GM21737 (cell line): Measurements from ENCODE around the gene UNC5C.

Experiments
- ATAC-seq: cut with Tn5 transposase; IDR thresholded peaks from one replicate; pipeline ENCODE4 v1.9.1; 2021; ENCODE audit warnings: mild to moderate bottlenecking, moderate library complexity; ENCODE audit not compliant: unreplicated experiment

The UNC5C gene

GRCh38 chr4:95524184-95524583 is 24.6 kb downstream of the UNC5C start:
- no peak for ATAC-seq

GRCh38 chr4:95522682-95523530 is 25.9 kb downstream of the UNC5C start:
- no peak for ATAC-seq

- no peak for ATAC-seq
Observed at GRCh38 chr4:95517576-95518345, 31.0 kb downstream of the UNC5C start.

GRCh38 chr4:95516528-95517017 is 32.2 kb downstream of the UNC5C start:
- no peak for ATAC-seq

- ATAC-seq: no peak
Observed at GRCh38 chr4:95515589-95515988, 33.2 kb downstream of the UNC5C start.

GRCh38 chr4:95513022-95513421 is 35.8 kb downstream of the UNC5C start:
- ATAC-seq: no peak

- ATAC-seq: no peak
Observed at GRCh38 chr4:95511477-95511876, 37.3 kb downstream of the UNC5C start.

GRCh38 chr4:95510877-95511276 is 37.9 kb downstream of the UNC5C start:
- no peak for ATAC-seq

GRCh38 chr4:95510145-95510544 is 38.6 kb downstream of the UNC5C start:
- no peak for ATAC-seq

GRCh38 chr4:95508421-95508820 is 40.4 kb downstream of the UNC5C start:
- no peak for ATAC-seq

GRCh38 chr4:95507561-95507960 is 41.2 kb downstream of the UNC5C start:
- ATAC-seq: no peak

GRCh38 chr4:95507147-95507546 is 41.6 kb downstream of the UNC5C start:
- no peak for ATAC-seq

GRCh38 chr4:95506264-95506663 is 42.5 kb downstream of the UNC5C start:
- no peak for ATAC-seq

- ATAC-seq: no peak
Observed at GRCh38 chr4:95505799-95506198, 43.0 kb downstream of the UNC5C start.

- ATAC-seq: no peak
Observed at GRCh38 chr4:95505151-95505550, 43.6 kb downstream of the UNC5C start.

- no peak for ATAC-seq
Observed at GRCh38 chr4:95504501-95504900, 44.3 kb downstream of the UNC5C start.

GRCh38 chr4:95500361-95500760 is 48.4 kb downstream of the UNC5C start:
- ATAC-seq: no peak

GRCh38 chr4:95499291-95499696 is 49.5 kb downstream of the UNC5C start:
- no peak for ATAC-seq

GRCh38 chr4:95494186-95494585 is 54.6 kb downstream of the UNC5C start:
- ATAC-seq: no peak

GRCh38 chr4:95478679-95479078 is 70.1 kb downstream of the UNC5C start:
- ATAC-seq: no peak

GRCh38 chr4:95476121-95476520 is 72.7 kb downstream of the UNC5C start:
- ATAC-seq: no peak

GRCh38 chr4:95472534-95472933 is 76.2 kb downstream of the UNC5C start:
- ATAC-seq: no peak
